ENCODE data around the gene ABHD17A.

The ABHD17A gene

DNA sequence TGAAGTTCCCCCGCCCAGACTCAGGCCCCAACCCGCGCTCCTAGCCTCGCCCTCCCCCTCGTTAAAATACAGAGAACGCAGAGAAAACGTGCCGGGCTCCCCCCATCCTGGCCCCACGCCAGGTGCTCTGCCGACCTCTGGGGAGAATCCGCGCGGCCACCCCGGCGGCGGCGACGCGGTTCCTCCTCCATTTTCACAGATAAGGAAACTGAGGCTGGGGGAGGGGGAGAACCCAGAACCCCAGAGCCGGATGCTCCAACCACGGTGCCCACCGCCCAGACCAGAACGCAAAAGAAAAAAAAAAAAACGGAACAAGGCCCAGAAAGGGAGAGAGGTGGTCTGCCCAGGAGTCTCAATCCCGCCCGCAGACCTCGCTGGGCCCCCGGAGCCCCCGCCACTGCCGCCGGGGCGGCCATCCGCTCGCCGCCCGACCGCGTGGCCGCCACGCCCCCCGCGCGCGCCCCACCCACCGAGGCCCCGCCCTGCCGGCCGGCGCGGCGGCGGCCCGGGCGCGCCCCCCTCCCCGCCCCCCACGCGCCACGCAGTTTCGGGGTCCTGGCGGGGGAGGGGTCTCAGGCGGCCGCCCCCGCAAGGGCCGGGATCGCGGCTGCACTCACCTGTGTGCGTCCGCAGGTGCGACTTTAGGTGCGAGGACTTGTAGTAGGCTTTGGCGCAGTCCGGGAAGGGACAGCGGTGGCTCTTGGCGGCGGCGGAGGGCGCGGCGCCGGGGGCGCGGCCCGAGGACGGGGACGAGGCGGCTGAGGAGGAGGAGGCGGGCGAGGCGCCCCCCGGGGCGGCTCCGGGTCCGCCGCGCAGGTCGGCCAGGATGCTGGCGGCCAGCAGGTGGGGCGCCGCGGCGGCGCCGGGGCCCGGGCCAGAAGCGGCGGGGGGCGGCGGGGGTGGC, 22.6 kb downstream of the ABHD17A start:
- peak in 1 of 2 experiments; percentile 68 for DNase-seq

DNA sequence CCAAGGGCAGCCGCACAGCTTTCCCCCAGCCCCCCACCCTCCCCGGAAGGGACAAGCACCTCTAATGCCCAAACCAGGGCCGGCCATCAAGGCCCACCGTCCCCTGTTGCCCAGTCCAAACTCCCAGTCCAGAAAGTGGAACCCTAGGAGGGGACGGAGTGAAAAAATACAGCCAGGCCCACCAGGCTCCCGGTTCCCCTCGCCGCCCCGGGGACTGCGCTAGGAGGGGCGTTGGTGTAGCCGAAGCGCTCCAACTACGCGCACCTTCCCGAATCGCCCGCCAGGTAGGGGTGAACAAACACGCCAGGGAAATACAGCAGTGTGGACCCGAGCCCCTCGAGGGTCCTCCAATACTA, 23.2 kb downstream of the ABHD17A start:
- DNase-seq: no peak

DNA sequence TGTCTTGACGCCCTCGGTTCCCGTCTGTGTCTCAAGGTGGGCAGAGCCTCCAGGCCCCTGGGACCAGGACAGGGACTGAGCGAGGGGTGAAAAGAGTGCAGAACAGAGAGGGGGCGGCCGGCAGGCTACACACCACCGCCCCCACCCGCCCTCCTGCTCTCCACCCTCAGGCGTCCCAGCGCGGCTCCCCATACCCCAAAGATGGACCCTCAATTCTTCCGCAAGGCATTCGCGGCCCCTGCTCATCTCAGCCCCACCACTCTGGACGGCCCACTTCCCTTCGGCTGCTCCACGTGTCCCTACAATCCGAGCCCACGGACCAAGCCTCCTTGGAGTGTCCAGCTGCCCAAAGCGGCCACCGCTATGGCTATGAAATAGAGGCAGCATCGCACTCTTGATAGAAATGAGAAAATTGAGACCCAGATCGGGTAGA, 23.7 kb downstream of the ABHD17A start:
- peak in 1 of 2 experiments; percentile 38 for DNase-seq

DNA sequence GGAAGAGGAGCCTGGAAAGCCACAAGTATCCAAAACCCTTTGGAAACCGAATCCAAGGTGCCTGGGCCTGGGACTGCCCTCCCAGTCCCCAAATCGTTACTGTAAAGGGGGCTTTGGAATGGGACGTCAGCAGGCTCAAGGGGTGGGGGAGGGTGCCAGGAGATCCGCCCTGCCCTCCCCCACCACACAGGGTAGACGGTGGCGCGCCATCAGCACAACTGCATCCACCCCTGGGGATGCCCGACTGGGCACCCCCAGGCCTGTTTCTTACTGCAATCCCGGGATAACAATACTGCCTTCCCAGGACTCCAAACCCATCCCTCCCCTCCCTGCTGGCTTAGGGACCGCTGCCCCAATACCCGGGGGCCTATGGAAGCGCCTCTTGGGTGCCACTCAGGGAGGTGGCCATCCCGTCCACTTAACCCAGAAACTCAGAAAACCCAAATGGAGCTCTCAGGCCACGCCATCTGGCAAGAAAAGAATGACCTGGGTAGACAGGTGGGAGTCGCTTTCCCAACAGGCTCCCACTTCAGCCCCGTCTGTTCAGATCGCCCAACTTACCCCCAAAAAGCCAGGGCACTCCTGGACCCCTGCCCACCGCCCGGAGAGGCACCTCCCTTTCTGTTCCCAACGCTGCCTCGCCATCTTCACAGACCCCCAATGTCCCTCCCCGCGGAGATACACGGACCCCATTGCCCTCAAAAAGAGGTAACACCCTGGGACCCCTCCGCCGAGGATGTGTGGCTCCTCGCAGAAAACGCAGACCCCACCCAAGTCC, 24.3 kb downstream of the ABHD17A start:
- peak; percentile 63 to 71 for DNase-seq

DNA sequence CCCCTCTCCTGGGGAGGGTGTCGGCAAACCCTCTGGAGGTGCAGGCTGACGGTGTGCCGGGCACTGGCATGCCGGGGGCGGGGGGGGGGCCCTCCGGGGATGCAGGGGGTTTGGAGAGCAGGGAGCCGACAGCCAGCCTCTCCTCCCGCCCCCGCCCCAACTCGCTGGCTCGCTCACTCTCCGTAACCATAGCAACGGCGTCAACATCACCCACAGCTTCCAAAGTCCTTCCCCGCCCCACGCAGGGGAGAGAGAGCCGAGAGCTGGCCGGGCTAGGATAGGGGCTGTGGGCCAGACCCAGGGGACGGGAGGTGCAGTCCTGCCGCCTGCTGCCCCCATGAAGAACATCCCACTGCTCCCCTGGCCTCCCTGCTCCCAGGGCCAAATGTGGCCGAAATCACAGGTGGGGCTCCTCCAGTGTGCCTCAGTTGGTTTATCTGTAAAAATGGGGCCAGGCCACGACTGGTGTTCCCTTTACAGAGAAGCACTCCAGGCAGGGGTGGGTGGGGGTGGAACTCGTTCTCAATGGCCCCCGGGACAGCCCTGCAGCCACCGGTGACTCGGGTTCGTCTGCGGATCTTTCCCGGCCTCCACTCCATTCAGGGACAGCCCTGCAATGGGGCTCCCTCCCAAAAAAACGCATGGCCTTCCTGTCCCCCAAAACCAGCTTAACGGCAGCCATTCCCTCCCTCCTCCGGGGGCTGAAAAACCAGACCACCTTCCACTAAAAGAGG, 25.1 kb downstream of the ABHD17A start:
- DNase-seq: peak; percentile 67 to 78

DNA sequence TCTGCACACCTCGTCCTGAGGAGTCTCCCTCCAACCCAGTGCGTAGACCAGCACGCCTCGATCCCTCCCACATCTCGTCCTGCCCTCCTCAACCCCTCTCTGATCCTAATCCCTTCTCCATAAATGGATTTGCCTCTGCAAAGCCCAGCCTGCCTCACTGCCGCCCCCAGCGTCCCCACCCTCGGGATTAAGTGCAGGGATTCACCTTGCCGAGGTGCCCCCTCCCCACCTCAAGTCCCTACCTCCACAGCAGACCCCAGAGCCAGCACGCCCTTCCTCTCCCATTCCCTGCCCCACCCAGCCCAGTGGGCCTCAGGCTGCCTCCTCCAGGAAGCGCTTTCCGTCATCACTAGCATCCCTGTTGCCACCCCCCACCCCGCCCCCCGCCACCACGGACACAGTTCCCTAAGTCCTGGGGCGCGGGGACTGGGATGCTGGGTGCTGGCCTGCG, 25.9 kb downstream of the ABHD17A start:
- peak; percentile 38 to 86 for DNase-seq

DNA sequence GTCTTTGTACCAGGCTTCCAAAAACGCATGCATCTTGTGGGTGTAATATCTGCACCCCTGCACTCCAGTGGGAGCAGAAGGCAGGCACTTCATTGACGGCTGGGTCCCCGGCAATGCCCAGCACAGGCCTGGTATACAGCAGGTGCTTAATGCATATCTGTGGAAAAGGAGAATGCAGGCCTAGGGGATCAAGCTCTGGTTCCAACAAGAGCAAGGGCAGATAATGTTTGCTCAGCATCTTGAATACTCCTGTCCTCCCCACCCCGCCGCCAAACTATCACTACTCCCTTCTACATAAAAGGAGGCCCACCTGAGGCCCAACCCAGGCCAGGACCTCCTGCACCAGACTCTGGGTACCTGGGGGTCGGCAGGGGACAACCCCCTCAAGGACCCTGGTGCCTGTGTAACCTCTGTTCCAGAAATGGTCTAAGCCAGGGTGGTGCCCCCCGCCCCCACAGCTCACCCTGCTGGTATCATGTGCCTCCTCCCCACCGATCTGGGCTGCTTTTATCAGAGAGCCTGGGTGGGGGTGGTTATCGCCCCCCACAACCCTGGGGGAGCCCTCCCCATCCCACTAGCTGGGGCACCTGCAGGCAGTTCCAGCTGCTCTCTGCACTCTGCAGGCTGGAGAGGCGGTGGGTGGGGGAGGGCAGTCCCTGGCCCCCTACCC, 26.7 kb downstream of the ABHD17A start:
- DNase-seq: no peak

DNA sequence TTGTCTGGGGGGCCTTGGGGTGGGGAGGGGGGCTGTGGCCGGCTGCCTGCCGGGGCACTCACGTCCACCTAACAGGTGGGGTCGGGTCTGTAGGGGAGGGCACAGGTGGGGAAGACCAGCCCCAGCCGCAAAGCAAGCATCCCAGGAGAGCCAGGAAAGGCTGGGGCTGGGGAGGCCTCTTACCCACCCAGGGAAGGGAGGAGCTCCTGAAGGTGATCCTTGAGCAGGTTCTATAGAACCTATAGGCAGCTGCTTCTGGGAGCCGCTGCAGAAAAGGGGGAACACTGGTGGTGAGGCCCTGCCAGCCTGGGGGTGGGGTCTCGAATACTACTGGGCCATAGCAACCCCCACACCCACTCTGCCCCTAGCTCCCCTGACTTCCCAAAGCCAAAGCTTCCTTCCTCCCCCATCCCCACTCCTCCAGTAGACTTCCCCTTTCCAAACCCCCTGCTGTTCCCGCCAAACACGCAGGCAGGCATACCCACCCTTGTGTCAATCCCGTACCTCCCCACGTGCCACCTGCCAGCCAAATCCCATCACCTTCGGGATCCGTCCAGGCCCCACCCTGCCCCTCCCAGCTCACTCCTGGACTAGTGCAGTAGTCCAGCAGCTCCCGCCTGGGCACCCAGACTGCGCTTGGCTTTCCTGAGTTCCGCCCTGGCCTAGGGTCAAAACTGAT, 27.5 kb downstream of the ABHD17A start:
- peak in 1 of 2 experiments; percentile 52 for DNase-seq

DNA sequence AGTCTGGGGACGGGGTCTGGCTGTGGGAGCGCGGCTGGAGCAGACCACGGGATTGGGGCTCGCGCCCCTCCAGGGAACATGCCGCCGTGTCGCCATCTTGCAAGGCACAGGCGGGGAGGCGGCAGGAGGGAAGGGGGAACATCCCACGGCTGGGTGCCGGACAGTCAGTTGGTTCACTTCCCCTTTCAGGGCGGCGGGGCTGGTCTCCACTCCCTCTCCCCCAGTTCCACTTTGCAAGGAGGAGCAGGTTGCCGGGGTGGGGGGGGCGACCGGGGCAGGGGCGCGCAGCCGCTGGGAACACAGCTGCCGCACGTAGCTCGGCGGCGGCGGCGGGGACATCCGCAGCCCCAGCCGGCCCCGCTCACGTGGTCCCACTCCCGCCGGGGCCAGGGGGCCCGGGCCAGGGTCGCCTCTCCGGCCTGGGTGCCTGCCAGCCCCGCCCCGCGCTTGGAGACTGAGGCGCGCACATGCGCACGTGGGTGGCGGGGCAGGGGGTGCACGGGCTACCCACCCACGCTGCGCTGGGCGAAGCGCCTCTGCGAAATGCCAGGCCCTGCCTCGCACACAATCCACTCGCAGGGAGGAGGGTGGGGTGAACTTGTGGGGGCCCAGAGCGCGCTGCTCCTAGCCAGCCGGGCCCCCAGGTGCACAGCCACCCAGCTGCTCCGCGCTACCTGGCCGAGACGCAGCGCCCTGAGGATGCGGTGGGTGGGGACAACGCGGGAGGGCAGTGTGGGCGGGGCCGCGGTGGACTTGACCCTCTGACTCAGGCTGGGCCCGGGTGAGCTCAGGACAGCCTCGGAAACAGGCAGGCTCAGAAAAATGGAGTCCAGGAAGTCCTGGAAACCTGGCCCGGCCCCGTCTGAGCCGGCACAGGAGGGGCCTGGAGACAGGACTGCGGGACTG, 28.3 kb downstream of the ABHD17A start:
- DNase-seq: peak; percentile 68 to 71

DNA sequence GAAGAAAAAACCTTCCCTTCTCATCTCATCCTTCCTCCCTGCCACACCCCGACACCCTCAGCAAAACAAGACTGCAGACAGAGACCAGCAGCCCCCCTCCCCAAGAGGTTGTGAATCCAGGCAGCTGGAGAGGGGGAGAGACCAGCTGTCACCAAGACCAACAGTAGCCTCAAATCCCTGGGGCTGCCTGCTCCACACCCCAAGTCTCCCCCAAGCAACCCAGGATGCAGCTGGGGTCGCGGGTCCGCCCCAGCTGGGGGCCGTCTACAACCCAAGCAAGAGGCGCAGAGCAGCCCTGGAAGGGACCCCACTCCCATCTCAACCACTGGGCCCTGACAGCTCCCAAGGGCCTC, 29.0 kb downstream of the ABHD17A start:
- DNase-seq: peak; percentile 68 to 87

DNA sequence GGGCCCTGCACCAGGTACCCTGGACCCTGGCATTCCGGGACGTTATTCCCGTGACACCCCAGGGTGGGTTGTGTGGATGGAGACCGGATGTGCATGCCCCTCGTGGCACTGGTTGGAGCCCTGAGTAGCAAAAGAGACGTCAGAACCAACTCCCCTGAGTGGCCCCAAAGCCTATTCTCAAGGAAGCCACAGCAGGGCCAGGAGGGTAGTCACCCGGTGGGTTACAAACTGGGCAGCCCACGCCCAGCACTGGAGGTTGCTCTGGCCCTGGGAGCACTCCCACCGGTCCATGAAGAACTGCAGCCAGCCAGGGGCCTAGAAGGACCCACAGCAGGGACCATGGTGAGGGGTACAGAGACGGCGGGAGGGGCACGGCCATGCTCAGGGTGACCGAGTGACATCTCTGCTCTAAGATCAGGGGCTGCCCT, 29.5 kb downstream of the ABHD17A start:
- DNase-seq: peak; percentile 83 to 86

DNA sequence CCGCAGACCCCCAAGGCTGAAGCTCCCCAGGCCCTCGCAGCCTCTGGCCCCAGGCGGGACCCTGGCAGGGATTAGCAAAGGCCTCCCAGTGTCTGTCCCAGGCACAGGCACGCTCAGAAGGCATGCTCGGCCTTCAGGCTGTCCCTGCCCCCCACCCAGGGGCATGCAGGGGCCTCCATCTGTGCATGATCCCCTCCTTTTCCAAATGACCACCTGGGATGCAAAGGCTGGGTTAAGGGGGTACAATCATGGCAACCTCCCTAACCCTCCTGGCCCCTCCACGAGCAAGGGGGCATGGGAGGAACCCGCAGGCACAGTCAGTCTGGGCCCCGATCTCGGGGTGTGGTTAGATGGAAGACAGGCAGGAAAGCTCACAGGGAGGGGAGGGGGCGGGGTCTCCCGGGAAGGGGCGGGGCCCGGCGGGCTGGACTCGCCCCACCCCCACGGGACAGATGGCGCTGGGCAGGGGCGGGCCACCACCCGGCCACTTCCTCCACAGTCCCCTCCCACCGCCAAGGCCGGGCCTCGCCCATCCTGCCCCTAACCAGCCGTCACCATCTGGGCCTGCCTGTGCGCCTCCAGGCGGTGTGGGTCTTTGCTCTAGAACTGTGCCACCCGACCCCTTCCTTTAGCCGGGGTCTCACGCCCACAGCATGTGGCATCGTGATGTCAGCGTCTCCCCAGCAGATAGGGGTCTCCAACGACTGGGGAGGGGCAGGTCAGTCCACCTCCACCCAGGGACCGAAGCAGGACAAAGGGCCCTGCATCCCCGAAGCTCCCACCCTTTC, 30.1 kb downstream of the ABHD17A start:
- DNase-seq: peak; percentile 95 to 98

DNA sequence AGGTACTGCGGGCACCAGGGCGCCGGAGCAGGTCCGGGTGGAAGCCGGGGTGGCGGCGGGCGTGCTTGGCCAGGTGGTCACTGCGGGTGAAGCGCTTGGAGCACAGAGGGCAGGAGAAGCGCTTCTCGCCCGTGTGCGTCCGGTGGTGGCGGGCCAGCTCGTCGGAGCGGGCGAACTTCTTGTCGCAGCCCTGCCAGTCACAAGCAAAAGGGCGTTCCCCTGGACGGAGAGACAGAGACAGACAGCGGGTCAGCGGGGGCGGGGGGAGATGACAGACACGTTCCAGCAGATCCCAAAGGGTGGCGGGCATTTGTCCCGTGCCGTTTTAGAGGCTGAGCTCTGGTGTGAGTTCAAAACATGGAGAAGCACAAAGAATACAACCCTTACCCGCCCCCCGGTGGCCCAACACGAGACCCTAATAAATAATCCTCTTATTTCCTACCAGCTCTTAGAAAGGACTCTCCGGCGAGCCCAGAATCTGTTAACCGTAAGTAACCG, 30.7 kb downstream of the ABHD17A start:
- no peak for DNase-seq

DNA sequence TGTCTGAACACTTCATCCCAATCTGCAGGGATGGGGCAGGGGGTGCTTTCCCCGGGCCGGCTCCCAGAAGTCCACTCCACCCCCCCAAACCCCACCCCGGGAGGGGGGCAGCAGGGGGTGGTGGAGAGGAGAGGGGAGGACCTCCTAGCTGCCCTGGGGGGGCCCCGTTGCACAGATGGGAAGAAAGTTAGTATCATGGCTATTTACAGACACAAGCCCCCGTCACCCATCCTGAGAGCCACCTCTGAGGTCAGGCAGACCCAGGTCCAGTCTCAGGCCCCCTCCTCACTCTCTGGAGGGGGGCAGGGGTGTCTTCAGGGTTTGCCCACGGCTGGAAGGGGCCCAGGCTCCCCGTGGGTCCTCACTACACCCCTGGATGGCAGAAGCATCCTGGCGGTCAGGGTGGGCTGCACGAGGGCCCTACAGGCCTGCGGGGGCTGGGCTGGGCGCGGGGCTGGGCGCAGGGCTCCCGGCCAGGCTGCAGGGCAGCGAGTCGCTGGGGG, 31.2 kb downstream of the ABHD17A start:
- no peak for DNase-seq

DNA sequence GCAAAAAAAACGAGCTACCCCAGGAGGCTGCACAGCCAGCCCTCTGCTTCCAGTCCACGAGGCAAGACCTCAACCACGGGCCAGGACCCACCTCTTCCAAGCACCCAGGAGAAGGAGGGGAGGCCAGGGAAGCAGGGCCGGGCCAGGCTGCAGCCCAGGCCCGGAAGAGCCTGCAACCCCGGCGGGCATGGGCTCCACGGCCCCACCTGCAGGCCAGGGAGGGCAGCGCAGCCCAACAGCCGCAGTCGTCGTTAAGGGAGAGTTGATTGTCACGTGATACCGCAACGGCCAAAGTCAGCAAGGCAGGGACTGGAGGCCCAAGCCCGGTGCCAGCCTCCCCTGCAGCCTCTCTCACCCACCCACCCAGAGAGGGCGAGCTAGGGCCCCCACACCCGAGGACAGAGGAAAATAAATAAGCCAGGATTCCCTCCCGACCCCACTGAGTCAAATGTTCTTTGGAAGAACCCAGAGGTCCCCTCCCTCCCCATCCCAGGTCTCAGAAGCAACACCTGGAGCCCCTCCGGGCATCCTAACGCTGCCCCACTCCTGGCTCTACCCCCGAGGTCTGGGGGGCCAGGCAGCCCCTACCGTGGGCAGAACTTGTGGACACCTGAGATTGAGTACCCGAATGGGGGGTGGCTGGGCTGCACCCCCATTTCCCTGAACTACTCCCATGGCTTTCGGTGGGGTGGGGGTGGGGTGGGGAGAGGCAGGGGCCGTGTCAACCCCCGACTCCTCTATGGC, 31.8 kb downstream of the ABHD17A start:
- peak; percentile 26 to 64 for DNase-seq

DNA sequence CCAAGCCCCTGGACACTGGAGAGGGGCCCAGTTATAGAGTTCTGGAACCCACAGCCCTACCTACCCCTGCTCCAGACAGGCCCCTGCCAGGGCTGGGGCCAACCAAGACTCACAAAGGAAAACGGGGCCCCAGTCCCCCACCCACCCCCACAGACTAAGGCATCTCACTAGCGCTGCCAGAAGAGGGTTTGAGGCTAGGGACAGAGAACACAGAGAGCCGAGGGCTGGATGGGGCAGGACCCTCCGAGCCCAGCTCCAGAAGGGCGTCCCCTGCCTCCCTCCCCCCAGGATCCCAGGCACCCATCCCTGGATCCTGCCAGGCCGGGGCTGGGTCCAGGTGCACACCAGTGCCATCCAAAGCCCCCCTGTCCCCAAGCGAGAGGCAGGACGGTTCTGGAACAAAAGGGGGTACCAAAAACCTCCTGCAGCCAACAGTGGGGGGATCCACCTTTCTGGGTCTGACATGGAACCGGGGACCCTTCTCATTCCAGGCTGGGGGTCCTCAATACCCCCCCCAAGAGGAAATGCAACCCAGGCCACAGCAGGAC, 32.6 kb downstream of the ABHD17A start:
- DNase-seq: no peak

DNA sequence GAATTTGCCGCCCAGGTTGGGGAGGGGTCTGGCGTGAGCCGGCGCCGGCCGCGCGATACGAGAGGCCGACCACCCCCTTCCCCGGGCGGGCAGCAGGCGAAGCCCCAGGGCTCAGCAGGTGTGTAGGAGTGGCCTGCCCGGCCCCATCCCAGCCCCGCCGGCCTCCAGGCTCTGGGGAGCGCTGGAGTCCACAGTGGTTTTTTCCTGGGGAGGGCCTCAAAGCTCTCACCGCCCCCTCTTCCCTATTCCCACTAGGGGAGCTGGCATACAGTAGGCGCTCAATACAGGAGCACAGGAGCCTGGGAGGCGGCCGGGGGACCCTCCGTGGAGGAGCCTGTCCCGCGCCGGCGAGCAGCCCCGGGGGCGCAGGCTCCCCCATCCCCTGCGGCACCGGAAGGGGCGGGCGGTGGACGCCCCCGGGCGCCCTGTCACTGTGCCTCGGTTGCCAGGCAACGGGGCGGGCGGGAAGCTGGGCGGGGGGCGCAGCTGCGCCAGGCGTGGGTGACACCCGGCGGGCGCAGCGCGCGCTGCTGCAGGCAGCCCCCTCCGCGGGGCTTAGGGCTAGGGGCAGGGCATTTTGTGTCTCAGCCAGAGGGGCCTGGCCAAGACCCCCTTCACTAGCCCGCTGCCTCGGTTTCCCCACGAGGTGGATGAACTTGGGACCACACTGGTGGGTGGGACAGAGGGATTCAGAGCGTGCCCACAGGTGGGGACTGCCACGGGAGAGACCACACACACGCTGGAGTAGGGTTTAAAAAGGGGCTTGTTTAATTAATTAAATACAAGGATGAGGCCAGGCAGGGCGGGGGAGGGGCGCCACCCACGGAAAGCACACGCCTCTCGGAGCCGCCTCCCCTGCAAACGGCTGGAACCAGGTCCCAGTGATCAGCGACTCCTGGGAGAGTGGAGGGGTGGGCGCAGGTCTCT, 33.4 kb downstream of the ABHD17A start:
- DNase-seq: no peak

Measured in NCI-H524 (cell line).